Stimulated activated CD4-positive, alpha-beta T cell treated with anti-CD3 and anti-CD28 coated beads, Interleukin-12 subunit alpha, Interleukin-12 subunit beta, amount 100 ng/mL, for 24 hours (primary cell): ENCODE data around the gene TMEM207.

Experiments
- DNase-seq, 2 experiments: peaks; one replicate each; pipeline ENCODE4 v3.0.0-alpha.2; 2020; ENCODE audit warnings: low read depth in 2 of 2

The TMEM207 gene

GRCh38 chr3:190385731-190386688 lies 63.7 kb downstream of the TMEM207 start:
- DNase-seq, result no peak

- DNase-seq, result no peak
Measured at GRCh38 chr3:190384309-190384756, 65.4 kb downstream of the TMEM207 start.

- DNase-seq, result no peak
Measured at GRCh38 chr3:190382082-190382481, 67.6 kb downstream of the TMEM207 start.

- no peak for DNase-seq
Measured at GRCh38 chr3:190381441-190381840, 68.3 kb downstream of the TMEM207 start.

GRCh38 chr3:190380184-190380583 lies 69.5 kb downstream of the TMEM207 start:
- no peak for DNase-seq
